ENCODE data around the gene DIPK1C. TPM values are rescaled to one million over a fixed set of nuclear protein-coding genes. Genes with fewer than 3 reads are reported as not detected.
A peak's percentile ranks its signal among the peaks of the same experiment; 100 is the strongest.

DIPK1C gene
- total RNA-seq, 1 donor from 2014 or later = 13.7 TPM

DNA sequence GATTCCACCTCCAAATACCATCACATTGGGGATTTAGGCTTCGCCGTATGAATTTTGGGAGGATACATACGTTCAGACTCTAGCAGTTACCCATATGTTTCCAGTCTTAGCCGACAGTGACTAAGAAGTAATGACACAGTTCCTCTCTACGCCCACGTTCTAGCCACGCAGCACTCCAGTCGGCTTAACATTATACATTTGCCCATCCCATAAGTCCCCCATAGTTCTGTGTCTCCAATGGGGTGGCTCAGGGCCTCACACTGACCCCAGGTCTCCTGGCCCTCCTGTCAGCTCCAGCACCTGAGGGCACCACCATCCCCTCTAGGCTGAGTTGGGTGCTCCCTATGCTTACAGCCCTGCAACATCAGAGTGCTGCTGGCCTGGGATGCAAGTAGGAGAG is 20.7 kb upstream of the DIPK1C start:
- H2AFZ ChIP-seq (replicated peaks) = no peak overlapping the region
- Mint-ChIP-seq H3K4me1 (no peaks in the 10 kb centered on the region), H3K27me3 (ENCODE audit: insufficient read depth, low read depth) (peaks cover 3% of the 10 kb centered on the region), H3K9me3 (peaks cover 3% of the 10 kb centered on the region), H3K36me3 (no peaks in the 10 kb centered on the region), H3K27ac (no peak overlapping the region), H3K4me3 (no peak overlapping the region)
- H3K79me2 ChIP-seq (ENCODE audit: low read depth) = no peaks in the 10 kb centered on the region
- H3K9me3 ChIP-seq (ENCODE audit: low read depth) = no peaks in the 10 kb centered on the region
- no peaks in the 10 kb centered on the region for H3K4me1 ChIP-seq
- H3K27me3 ChIP-seq = no peaks in the 10 kb centered on the region
- TF ChIP-seq, protein P1, sequence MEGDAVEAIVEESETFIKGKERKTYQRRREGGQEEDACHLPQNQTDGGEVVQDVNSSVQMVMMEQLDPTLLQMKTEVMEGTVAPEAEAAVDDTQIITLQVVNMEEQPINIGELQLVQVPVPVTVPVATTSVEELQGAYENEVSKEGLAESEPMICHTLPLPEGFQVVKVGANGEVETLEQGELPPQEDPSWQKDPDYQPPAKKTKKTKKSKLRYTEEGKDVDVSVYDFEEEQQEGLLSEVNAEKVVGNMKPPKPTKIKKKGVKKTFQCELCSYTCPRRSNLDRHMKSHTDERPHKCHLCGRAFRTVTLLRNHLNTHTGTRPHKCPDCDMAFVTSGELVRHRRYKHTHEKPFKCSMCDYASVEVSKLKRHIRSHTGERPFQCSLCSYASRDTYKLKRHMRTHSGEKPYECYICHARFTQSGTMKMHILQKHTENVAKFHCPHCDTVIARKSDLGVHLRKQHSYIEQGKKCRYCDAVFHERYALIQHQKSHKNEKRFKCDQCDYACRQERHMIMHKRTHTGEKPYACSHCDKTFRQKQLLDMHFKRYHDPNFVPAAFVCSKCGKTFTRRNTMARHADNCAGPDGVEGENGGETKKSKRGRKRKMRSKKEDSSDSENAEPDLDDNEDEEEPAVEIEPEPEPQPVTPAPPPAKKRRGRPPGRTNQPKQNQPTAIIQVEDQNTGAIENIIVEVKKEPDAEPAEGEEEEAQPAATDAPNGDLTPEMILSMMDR (IDR thresholded peaks at IDR 0.05) = no peak
- no peak for TF ChIP-seq EZH2phosphoT487 (IDR thresholded peaks at IDR 0.05)
- no peak for TF ChIP-seq EZH2 (IDR thresholded peaks at IDR 0.05)
- H4K20me1 ChIP-seq (ENCODE audit: low read depth) = no peaks in the 10 kb centered on the region
- H3K27ac ChIP-seq = no peak overlapping the region
- H3F3A ChIP-seq (ENCODE audit: low read depth) = no peaks in the 10 kb centered on the region
- no peak overlapping the region for H3K4me2 ChIP-seq
- H3K36me3 ChIP-seq = no peaks in the 10 kb centered on the region
- H3K9ac ChIP-seq = no peak overlapping the region
- no peak overlapping the region for H3K4me3 ChIP-seq
- no peak for DNase-seq (ENCODE audit: low spot score)

DNA sequence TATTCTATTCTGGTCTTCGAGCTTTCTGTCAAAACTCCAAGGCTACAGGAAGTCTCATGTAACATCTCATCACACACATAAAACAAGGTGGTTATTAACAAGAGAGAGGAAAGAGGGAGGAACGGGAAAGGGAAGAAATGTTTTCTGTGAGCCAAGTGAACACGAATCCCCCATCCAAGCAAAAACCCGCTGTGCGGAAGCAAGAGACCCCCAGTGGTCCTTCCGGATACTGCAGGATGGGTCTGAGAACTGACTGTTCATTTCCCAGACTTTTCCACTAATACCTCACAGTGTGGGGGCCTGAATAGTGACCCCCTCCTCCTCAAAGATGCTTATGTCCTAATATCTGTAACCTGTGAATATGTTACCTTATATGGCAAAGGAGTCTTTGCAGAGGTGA is 19.0 kb upstream of the DIPK1C start:
- no peaks in the 10 kb centered on the region for H4K20me1 ChIP-seq (ENCODE audit: low read depth)
- H3K36me3 ChIP-seq = no peaks in the 10 kb centered on the region
- no peak overlapping the region for H2AFZ ChIP-seq (replicated peaks)

DNA sequence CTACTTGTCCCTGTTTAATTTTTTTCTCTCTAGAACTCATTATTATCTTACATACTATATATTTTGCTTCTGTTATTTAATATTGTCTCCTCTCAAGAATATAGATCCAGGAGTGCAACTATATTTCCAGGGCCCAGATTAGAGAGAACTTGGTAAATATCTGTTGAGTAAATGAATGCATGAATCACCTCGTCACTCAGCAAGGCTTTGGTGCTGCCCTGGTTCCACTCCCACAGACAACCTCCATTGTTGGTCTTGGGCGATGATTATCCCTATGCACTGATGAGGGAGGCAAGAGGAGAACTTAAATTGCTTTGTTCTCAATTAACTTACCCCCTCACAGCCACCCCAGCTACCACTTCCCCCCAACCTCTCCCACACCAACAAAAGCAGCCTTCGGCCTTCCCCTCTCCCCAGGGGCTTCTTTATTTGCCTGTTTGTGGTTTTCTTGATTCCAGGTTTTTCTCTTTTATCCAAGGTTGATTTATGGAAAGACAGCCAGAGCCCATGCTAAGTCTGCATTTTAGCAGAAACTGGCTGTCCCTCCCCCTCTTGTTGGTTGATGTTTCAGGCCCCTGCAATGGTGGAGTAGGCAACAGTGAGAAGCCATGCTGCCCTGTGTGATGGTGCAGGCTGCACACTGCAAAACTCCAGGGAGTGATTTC is 17.0 kb upstream of the DIPK1C start:
- Histone ChIP-seq H2AFZ (replicated peaks) (no peak overlapping the region), H3K27ac (no peak overlapping the region), H3K9ac (no peak overlapping the region), H3K27me3 (no peaks in the 10 kb centered on the region), H3K4me2 (no peak overlapping the region), H3K36me3 (no peaks in the 10 kb centered on the region), H3K4me1 (no peaks in the 10 kb centered on the region), H4K20me1 (ENCODE audit: low read depth) (no peaks in the 10 kb centered on the region), H3K9me3 (ENCODE audit: low read depth) (peaks cover 17% of the 10 kb centered on the region), H3F3A (ENCODE audit: low read depth) (no peaks in the 10 kb centered on the region), H3K4me3 (no peak overlapping the region), H3K79me2 (ENCODE audit: low read depth) (no peaks in the 10 kb centered on the region)
- Mint-ChIP-seq H3K4me1 (no peaks in the 10 kb centered on the region), H3K4me3 (no peak overlapping the region), H3K9me3 (peaks cover 10% of the 10 kb centered on the region), H3K36me3 (no peaks in the 10 kb centered on the region), H3K27me3 (ENCODE audit: insufficient read depth, low read depth) (no peaks in the 10 kb centered on the region), H3K27ac (no peak overlapping the region)
- TF ChIP-seq EZH2phosphoT487 (IDR thresholded peaks at IDR 0.05) (no peak), EZH2 (IDR thresholded peaks at IDR 0.05) (no peak)
- TF ChIP-seq, protein P1 (IDR thresholded peaks at IDR 0.05) = no peak
- no peak for DNase-seq (ENCODE audit: low spot score)

More for the DNA sequence above, 19.0 kb upstream of the DIPK1C start:
- H3K4me1 ChIP-seq = no peaks in the 10 kb centered on the region
- no peak overlapping the region for H3K27ac Mint-ChIP-seq
- H3K36me3 Mint-ChIP-seq = no peaks in the 10 kb centered on the region
- no peak overlapping the region for H3K4me3 Mint-ChIP-seq
- H3F3A ChIP-seq (ENCODE audit: low read depth) = no peaks in the 10 kb centered on the region
- no peak overlapping the region for H3K27ac ChIP-seq
- H3K79me2 ChIP-seq (ENCODE audit: low read depth) = no peaks in the 10 kb centered on the region
- no peak for TF ChIP-seq EZH2phosphoT487 (IDR thresholded peaks at IDR 0.05)
- TF ChIP-seq, protein P1 (IDR thresholded peaks at IDR 0.05) = peak; percentile 76
- H3K27me3 Mint-ChIP-seq (ENCODE audit: insufficient read depth, low read depth) = peaks cover 3% of the 10 kb centered on the region
- no peaks in the 10 kb centered on the region for H3K4me1 Mint-ChIP-seq
- H3K9me3 ChIP-seq (ENCODE audit: low read depth) = peaks cover 4% of the 10 kb centered on the region
- H3K27me3 ChIP-seq = no peaks in the 10 kb centered on the region
- no peak overlapping the region for H3K4me3 ChIP-seq
- peak; percentile 72 for DNase-seq (ENCODE audit: low spot score)
- H3K4me2 ChIP-seq = no peak overlapping the region
- peaks cover 3% of the 10 kb centered on the region for H3K9me3 Mint-ChIP-seq
- H3K9ac ChIP-seq = no peak overlapping the region

Measured in neural progenitor cell (in vitro differentiated cells).